GM12864 (cell line): ENCODE measurements around the gene ARHGAP19.

Experiments
- DNase-seq: peaks from one replicate; pipeline ENCODE4 v3.0.0-alpha.2; 2011; ENCODE audit warnings: low read depth
- H3K4me3 ChIP-seq: 2 replicates; pipeline ENCODE4 v1.5.1; 2011; ENCODE audit warnings: mild to moderate bottlenecking, low read depth, low read length, control low read depth
- CTCF ChIP-seq: IDR thresholded peaks from 2 replicates; pipeline ENCODE4 v1.5.1; 2011; ENCODE audit warnings: low read depth, mild to moderate bottlenecking, moderate library complexity, low read length, control low read depth, inconsistent platforms; ENCODE audit errors: missing control alignments

Gene ARHGAP19

GRCh38 chr10:97183314-97183713 is 109.1 kb downstream of the ARHGAP19 start:
- TF ChIP-seq CTCF = no peak
- DNase-seq = no peak
- H3K4me3 ChIP-seq = no peak overlapping the region

GRCh38 chr10:97182288-97182990 is 110.0 kb downstream of the ARHGAP19 start:
- no peak overlapping the region for H3K4me3 ChIP-seq
- TF ChIP-seq CTCF = no peak
- DNase-seq = no peak

GRCh38 chr10:97180986-97181385 is 111.5 kb downstream of the ARHGAP19 start:
- DNase-seq = no peak
- no peak overlapping the region for H3K4me3 ChIP-seq
- no peak for TF ChIP-seq CTCF

- DNase-seq = no peak
- H3K4me3 ChIP-seq = no peak overlapping the region
- TF ChIP-seq CTCF = no peak
These were observed 112.1 kb downstream of the ARHGAP19 start for GRCh38 chr10:97180363-97180755.

- peak; percentile 25 for TF ChIP-seq CTCF
- H3K4me3 ChIP-seq = no peak overlapping the region
- DNase-seq = no peak
These were observed 112.6 kb downstream of the ARHGAP19 start for GRCh38 chr10:97179731-97180362.

- DNase-seq = no peak
- H3K4me3 ChIP-seq = no peak overlapping the region
- no peak for TF ChIP-seq CTCF
These were observed 113.1 kb downstream of the ARHGAP19 start for GRCh38 chr10:97179311-97179710.

GRCh38 chr10:97178074-97178473 is 114.4 kb downstream of the ARHGAP19 start:
- no peak for TF ChIP-seq CTCF
- no peak for DNase-seq
- H3K4me3 ChIP-seq = no peak overlapping the region
